GM23248 (cell line): ENCODE data around the gene TUNAR. TPM values are rescaled to one million over a fixed set of nuclear protein-coding genes. Genes with fewer than 3 reads are reported as not detected.

Experiments used
- DNase-seq: peaks from one replicate; pipeline ENCODE4 v3.0.0-alpha.2; 2015
- H2AFZ ChIP-seq: fragments of 200-600 bp; sonication (generic); 2 replicates; pipeline ENCODE4 v1.6.1; 2016; ENCODE audit warnings: antibody characterized with exemption
- H3F3A ChIP-seq: fragments of 200-600 bp; sonication (generic); 2 replicates; pipeline ENCODE4 v1.6.1; 2016; ENCODE audit warnings: mild to moderate bottlenecking, antibody characterized with exemption, mixed run types; ENCODE audit not compliant: insufficient read depth
- H3K27ac ChIP-seq: fragments of 200-600 bp; sonication (generic); 2 replicates; pipeline ENCODE4 v1.5.1; 2016; ENCODE audit warnings: mild to moderate bottlenecking
- H3K27me3 ChIP-seq: fragments of 200-600 bp; sonication (generic); replicated peaks from 2 replicates; pipeline ENCODE4 v1.6.1; 2016; ENCODE audit warnings: mild to moderate bottlenecking; ENCODE audit not compliant: insufficient read depth
- H3K36me3 ChIP-seq: fragments of 200-600 bp; sonication (generic); 2 replicates; pipeline ENCODE4 v1.6.1; 2016; ENCODE audit warnings: low read depth, mild to moderate bottlenecking
- H3K4me1 ChIP-seq: fragments of 200-600 bp; sonication (generic); 2 replicates; pipeline ENCODE4 v1.6.1; 2016; ENCODE audit warnings: mild to moderate bottlenecking; ENCODE audit not compliant: insufficient read depth
- H3K4me2 ChIP-seq: fragments of 200-600 bp; sonication (generic); one replicate; pipeline ENCODE4 v1.6.1; 2016; ENCODE audit warnings: mild to moderate bottlenecking; ENCODE audit not compliant: unreplicated experiment
- H3K4me3 ChIP-seq: fragments of 200-600 bp; sonication (generic); 2 replicates; pipeline ENCODE4 v1.5.1; 2016; ENCODE audit warnings: mild to moderate bottlenecking
- H3K79me2 ChIP-seq: fragments of 200-600 bp; sonication (generic); 2 replicates; pipeline ENCODE4 v1.6.1; 2016; ENCODE audit warnings: mild to moderate bottlenecking; ENCODE audit not compliant: insufficient read depth
- H3K9ac ChIP-seq: fragments of 200-600 bp; sonication (generic); 2 replicates; pipeline ENCODE4 v1.6.1; 2016; ENCODE audit warnings: mild to moderate bottlenecking
- H3K9me2 ChIP-seq: fragments of 200-600 bp; sonication (generic); 2 replicates; pipeline ENCODE4 v1.6.1; 2016; ENCODE audit warnings: mixed run types, mild to moderate bottlenecking, moderate library complexity; ENCODE audit not compliant: insufficient read depth
- H3K9me3 ChIP-seq: fragments of 200-600 bp; sonication (generic); one replicate; pipeline ENCODE4 v1.6.1; 2017; ENCODE audit warnings: low read depth
- H4K20me1 ChIP-seq: fragments of 200-600 bp; sonication (generic); 2 replicates; pipeline ENCODE4 v1.6.0; 2016; ENCODE audit not compliant: insufficient read depth
- EZH2 ChIP-seq: fragments of 200-600 bp; sonication (generic); IDR thresholded peaks from 2 replicates; pipeline ENCODE4 v1.6.1; 2018; ENCODE audit warnings: antibody characterized with exemption, mild to moderate bottlenecking; ENCODE audit not compliant: insufficient read depth, poor library complexity, severe bottlenecking
- EZH2phosphoT487 ChIP-seq: fragments of 200-600 bp; sonication (generic); IDR thresholded peaks from 2 replicates; pipeline ENCODE4 v1.6.1; 2018; ENCODE audit warnings: antibody characterized with exemption, moderate library complexity, mild to moderate bottlenecking, low read depth; ENCODE audit not compliant: insufficient read depth
- WGBS, 2 experiments: methylation state at CpG; one replicate each; pipeline ENCODE4 v1.1.6; 2015 to 2017; ENCODE audit warnings: low lambda C conversion rate in 2 of 2, low coverage in 1 of 2; ENCODE audit errors: missing lambda C conversion rate in 2 of 2; 5-methylcytosine and 5-hydroxymethylcytosine counted together
- in situ Hi-C: fragments of 300-500 bp; cut with MboI; formaldehyde crosslinking; loops from 2 replicates; pipeline ENCODE4 v1.15.0; 2020
- polyA plus RNA-seq: library from polyadenylated mRNA; unstranded; fragments of >200 nt; fragmentation: Nextera tagmentation; extraction: Ambion mirVana; gene quantifications from 2 replicates; pipeline ENCODE4 v1.2.1, GENCODE V29; 2016
- total RNA-seq: library from RNA; depleted of rRNA; stranded (reverse); fragments of >200 nt; shearing (Covaris generic); gene quantifications from 2 replicates; pipeline ENCODE4 v1.2.3, GENCODE V29; 2014

Gene TUNAR
- total and polyA plus RNA-seq, 2 experiments from 2014 or later, result not detected

GRCh38 chr14:95831041-95831440 is 45.6 kb upstream of the TUNAR start:
- Histone ChIP-seq H3K9ac (no peak overlapping the region), H3K4me3 (no peak overlapping the region), H3K27ac (no peak overlapping the region), H3K36me3 (no peaks in the 10 kb centered on the region), H2AFZ (no peak overlapping the region), H4K20me1 (no peaks in the 10 kb centered on the region), H3F3A (no peaks in the 10 kb centered on the region), H3K9me2 (no peaks in the 10 kb centered on the region), H3K9me3 (no peaks in the 10 kb centered on the region), H3K4me1 (no peaks in the 10 kb centered on the region), H3K27me3 (no peaks in the 10 kb centered on the region), H3K79me2 (no peaks in the 10 kb centered on the region), H3K4me2 (no peak overlapping the region)
- TF ChIP-seq EZH2phosphoT487 (no peak), EZH2 (no peak)
- in situ Hi-C loops, result no loop called here
- WGBS, 2 experiments, result 43 to 63% methylated on average over 2 of the region's 2 CpGs
- no peak for DNase-seq

GRCh38 chr14:95831468-95831867 is 45.2 kb upstream of the TUNAR start:
- in situ Hi-C loops, result no loop called here
- Histone ChIP-seq H4K20me1 (no peaks in the 10 kb centered on the region), H2AFZ (no peak overlapping the region), H3K4me3 (no peak overlapping the region), H3K27ac (no peak overlapping the region), H3F3A (no peaks in the 10 kb centered on the region), H3K4me1 (no peaks in the 10 kb centered on the region), H3K79me2 (no peaks in the 10 kb centered on the region), H3K36me3 (no peaks in the 10 kb centered on the region), H3K9me3 (no peaks in the 10 kb centered on the region), H3K4me2 (no peak overlapping the region), H3K9ac (no peak overlapping the region), H3K9me2 (no peaks in the 10 kb centered on the region), H3K27me3 (no peaks in the 10 kb centered on the region)
- 0 to 5% methylated on average over 5 of the region's 5 CpGs for WGBS, 2 experiments
- TF ChIP-seq EZH2phosphoT487, result no peak
- no peak for TF ChIP-seq EZH2
- DNase-seq, result no peak

- Histone ChIP-seq H3K4me2 (no peak overlapping the region), H3F3A (no peaks in the 10 kb centered on the region), H3K79me2 (no peaks in the 10 kb centered on the region), H3K4me1 (no peaks in the 10 kb centered on the region), H3K9me3 (no peaks in the 10 kb centered on the region), H2AFZ (no peak overlapping the region), H3K9ac (no peak overlapping the region), H3K27ac (no peak overlapping the region), H3K9me2 (no peaks in the 10 kb centered on the region), H3K36me3 (no peaks in the 10 kb centered on the region), H3K27me3 (no peaks in the 10 kb centered on the region), H3K4me3 (no peak overlapping the region), H4K20me1 (no peaks in the 10 kb centered on the region)
- WGBS, 2 experiments, result 17 to 21% methylated on average over 8 of the region's 8 CpGs
- no peak for DNase-seq
- in situ Hi-C loops, result no loop called here
- TF ChIP-seq EZH2, result no peak
Measured at GRCh38 chr14:95832012-95832411, 44.6 kb upstream of the TUNAR start.

- H3K27ac ChIP-seq, result no peak overlapping the region
- no peaks in the 10 kb centered on the region for H3K4me1 ChIP-seq
- no peak overlapping the region for H3K9ac ChIP-seq
- no peaks in the 10 kb centered on the region for H3K9me2 ChIP-seq
- no peaks in the 10 kb centered on the region for H3F3A ChIP-seq
- H3K4me3 ChIP-seq, result no peak overlapping the region
- no peaks in the 10 kb centered on the region for H3K27me3 ChIP-seq
- no peaks in the 10 kb centered on the region for H3K36me3 ChIP-seq
- H3K79me2 ChIP-seq, result no peaks in the 10 kb centered on the region
- in situ Hi-C loops, result no loop called here
- no peak overlapping the region for H3K4me2 ChIP-seq
- 25 to 32% methylated on average over 3 of the region's 3 CpGs for WGBS, 2 experiments
- H4K20me1 ChIP-seq, result no peaks in the 10 kb centered on the region
- H2AFZ ChIP-seq, result no peak overlapping the region
- no peak for DNase-seq
- TF ChIP-seq EZH2, result no peak
- no peak for TF ChIP-seq EZH2phosphoT487
- no peaks in the 10 kb centered on the region for H3K9me3 ChIP-seq
Measured at GRCh38 chr14:95833429-95833828, 43.2 kb upstream of the TUNAR start.

GRCh38 chr14:95834496-95834895 is 42.1 kb upstream of the TUNAR start:
- no peaks in the 10 kb centered on the region for H3K79me2 ChIP-seq
- no peaks in the 10 kb centered on the region for H3K4me1 ChIP-seq
- no peak overlapping the region for H3K4me2 ChIP-seq
- no peaks in the 10 kb centered on the region for H3K9me3 ChIP-seq
- 4 to 5% methylated on average over 2 of the region's 2 CpGs for WGBS, 2 experiments
- H3K4me3 ChIP-seq, result no peak overlapping the region
- H3K27me3 ChIP-seq, result no peaks in the 10 kb centered on the region
- DNase-seq, result no peak
- in situ Hi-C loops, result no loop called here
- no peak overlapping the region for H2AFZ ChIP-seq
- H4K20me1 ChIP-seq, result no peaks in the 10 kb centered on the region
- no peak for TF ChIP-seq EZH2
- no peak for TF ChIP-seq EZH2phosphoT487
- no peaks in the 10 kb centered on the region for H3K36me3 ChIP-seq
- H3K27ac ChIP-seq, result no peak overlapping the region
- no peaks in the 10 kb centered on the region for H3K9me2 ChIP-seq
- no peak overlapping the region for H3K9ac ChIP-seq
- no peaks in the 10 kb centered on the region for H3F3A ChIP-seq
